Mammary epithelial cell (primary cell): Measurements from ENCODE around the gene RIT2.

Experiments
- CTCF ChIP-seq, 2 donors: IDR thresholded peaks in 1 of 2; conservative IDR thresholded peaks in 1 of 2; 2 replicates each; pipeline ENCODE4 v1.5.1; 2011 to 2012; ENCODE audit warnings: inconsistent platforms in 2 of 2, low read length in 2 of 2, mild to moderate bottlenecking in 2 of 2, control low read depth in 1 of 2, low read depth in 1 of 2; ENCODE audit not compliant: insufficient read depth in 1 of 2; ENCODE audit errors: extremely low read depth in 1 of 2
- EZH2 ChIP-seq: IDR thresholded peaks from 2 replicates; pipeline ENCODE4 v1.6.1; 2012; ENCODE audit warnings: low read length, inconsistent platforms, borderline replicate concordance

- TF ChIP-seq CTCF (conservative IDR thresholded peaks at IDR 0.05 in 1 of 2, IDR thresholded peaks at IDR 0.05 in 1 of 2; ENCODE audit: extremely low read depth in 1 of 2, insufficient read depth in 1 of 2, low read depth in 1 of 2, low read length in 2 of 2) = no peak
- TF ChIP-seq EZH2 = no peak
These were observed 118.7 kb downstream of the RIT2 start for GRCh38 chr18:42996824-42997223.
